Smooth muscle cell of trachea (primary cell): ENCODE data around the gene TMOD2. TPM values are rescaled to one million over a fixed set of nuclear protein-coding genes. Genes with fewer than 3 reads are reported as not detected.

Source experiments
- total RNA-seq: library from RNA; depleted of rRNA; stranded (reverse); fragments of >200 nt; gene quantifications from 2 replicates; pipeline ENCODE4 v1.2.1, GENCODE V29; 2014

Gene TMOD2
- total RNA-seq = 9.0 and 9.3 TPM in 2 replicates

GRCh38 chr15:51750792-51751696 lies at the start of gene TMOD2:
TMOD2 (plus strand) TSS chr15:51751597; CDS start chr15:51766442, 14,845 bp downstream.

GRCh38 chr15:51737522-51738305 lies 13.7 kb upstream of the TMOD2 start, which contains the start of gene LYSMD2:
LYSMD2 (minus strand) TSS chr15:51737655; CDS start chr15:51737622, 33 bp downstream.

GRCh38 chr15:51829376-51830275 lies 78.2 kb downstream of the TMOD2 start, which contains the start of gene TMOD3:
TMOD3 (plus strand) TSS chr15:51829653; CDS start chr15:51862885, 33,232 bp downstream.

Other genes with a start within 250 kb of the TMOD2 start
- gene DMXL2, start 128.8 kb upstream of the TMOD2 start, total RNA-seq = 23.7 and 40.7 TPM in 2 replicates
- gene SCG3, start 70.1 kb upstream of the TMOD2 start, total RNA-seq = not detected in 2 replicates
- 3.6 and 6.6 TPM in 2 replicates for gene LYSMD2, start 13.9 kb upstream of the TMOD2 start, total RNA-seq
- gene TMOD3, start 78.1 kb downstream of the TMOD2 start, total RNA-seq = 33.6 and 41.2 TPM in 2 replicates
- gene LEO1, start 220.2 kb downstream of the TMOD2 start, total RNA-seq = 23.8 and 35.6 TPM in 2 replicates